Measurements from ENCODE around the gene LMNA.

Gene LMNA

GRCh38 chr1:156149374-156150332, 35.1 kb downstream of the LMNA start:
- TF ChIP-seq TCF12 (IDR thresholded peaks at IDR 0.05; ENCODE audit: low read depth) (no peak), REST (IDR thresholded peaks at IDR 0.05; ENCODE audit: low read depth) (no peak), TAF1 (IDR thresholded peaks at IDR 0.05; ENCODE audit: low read depth) (no peak)
- TF ChIP-seq, protein P1, sequence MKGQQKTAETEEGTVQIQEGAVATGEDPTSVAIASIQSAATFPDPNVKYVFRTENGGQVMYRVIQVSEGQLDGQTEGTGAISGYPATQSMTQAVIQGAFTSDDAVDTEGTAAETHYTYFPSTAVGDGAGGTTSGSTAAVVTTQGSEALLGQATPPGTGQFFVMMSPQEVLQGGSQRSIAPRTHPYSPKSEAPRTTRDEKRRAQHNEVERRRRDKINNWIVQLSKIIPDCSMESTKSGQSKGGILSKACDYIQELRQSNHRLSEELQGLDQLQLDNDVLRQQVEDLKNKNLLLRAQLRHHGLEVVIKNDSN (IDR thresholded peaks at IDR 0.05): no peak

GRCh38 chr1:156150333-156151011, 36.0 kb downstream of the LMNA start:
- TF ChIP-seq CEBPB (IDR thresholded peaks at IDR 0.05) (no peak), NFIC (IDR thresholded peaks at IDR 0.05) (no peak), REST (IDR thresholded peaks at IDR 0.05; ENCODE audit: low read depth) (no peak)

DNA sequence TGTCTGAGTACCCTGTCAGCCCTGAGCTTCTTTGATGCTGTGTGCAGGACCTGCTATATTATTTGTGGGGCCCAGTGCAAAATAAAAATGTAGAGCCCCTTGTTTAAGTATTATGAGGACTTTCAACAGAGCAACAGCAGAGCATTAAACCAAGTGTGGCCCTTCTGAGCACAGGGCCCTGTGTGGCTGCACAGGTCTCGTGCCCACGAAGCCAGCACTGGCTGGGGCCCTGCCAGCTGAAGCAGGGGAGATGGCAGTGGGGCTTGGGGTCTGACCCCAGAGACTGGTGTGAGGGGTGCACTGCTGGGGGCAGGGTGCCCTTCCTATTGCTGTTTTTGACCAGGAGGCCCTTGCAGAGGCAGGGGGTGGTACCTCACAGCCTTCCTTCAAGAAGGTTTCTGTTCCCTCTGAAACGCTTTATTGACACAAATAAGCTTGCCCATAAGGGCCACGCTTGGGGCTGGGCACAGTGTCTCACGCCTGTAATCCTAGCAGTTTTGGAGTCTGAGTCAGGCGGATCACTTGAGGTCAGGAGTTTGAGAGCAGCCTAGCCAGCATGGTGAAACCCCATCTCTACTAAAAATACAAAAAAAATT, 36.7 kb downstream of the LMNA start:
- TF ChIP-seq ZBTB7A (IDR thresholded peaks at IDR 0.05; ENCODE audit: low read depth) (no peak), TEAD4 (IDR thresholded peaks at IDR 0.05) (no peak), YY1 (IDR thresholded peaks at IDR 0.05; ENCODE audit: low read depth) (no peak), EGR1 (IDR thresholded peaks at IDR 0.05) (no peak), RAD21 (IDR thresholded peaks at IDR 0.05; ENCODE audit: low read depth) (no peak), TCF12 (IDR thresholded peaks at IDR 0.05; ENCODE audit: low read depth) (no peak), TAF1 (IDR thresholded peaks at IDR 0.05; ENCODE audit: low read depth) (no peak)
- TF ChIP-seq, protein P2, sequence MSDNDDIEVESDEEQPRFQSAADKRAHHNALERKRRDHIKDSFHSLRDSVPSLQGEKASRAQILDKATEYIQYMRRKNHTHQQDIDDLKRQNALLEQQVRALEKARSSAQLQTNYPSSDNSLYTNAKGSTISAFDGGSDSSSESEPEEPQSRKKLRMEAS (IDR thresholded peaks at IDR 0.05): no peak

- TF ChIP-seq EP300 (IDR thresholded peaks at IDR 0.05; ENCODE audit: borderline replicate concordance) (peak; percentile 84), TEAD4 (IDR thresholded peaks at IDR 0.05) (peak; percentile 89), NFIC (IDR thresholded peaks at IDR 0.05) (peak; percentile 96), FOXM1 (IDR thresholded peaks at IDR 0.05; ENCODE audit: borderline replicate concordance, low read depth) (peak; percentile 50; the same call in 1 of the 2 replicates), REST (IDR thresholded peaks at IDR 0.05; ENCODE audit: low read depth) (peak; percentile 24; the same call in 1 of the 2 replicates), ZBTB7A (IDR thresholded peaks at IDR 0.05; ENCODE audit: low read depth) (no peak), CEBPB (IDR thresholded peaks at IDR 0.05) (peak; percentile 42; the same call in 1 of the 2 replicates), YY1 (IDR thresholded peaks at IDR 0.05; ENCODE audit: low read depth) (no peak; the same call in 1 of the 2 replicates), RAD21 (IDR thresholded peaks at IDR 0.05; ENCODE audit: low read depth) (peak; percentile 30), TCF12 (IDR thresholded peaks at IDR 0.05; ENCODE audit: low read depth) (peak; percentile 95), CREB1 (IDR thresholded peaks at IDR 0.05; ENCODE audit: low read depth) (no peak), TAF1 (IDR thresholded peaks at IDR 0.05; ENCODE audit: low read depth) (no peak), EGR1 (IDR thresholded peaks at IDR 0.05) (no peak)
- TF ChIP-seq, protein P1 (IDR thresholded peaks at IDR 0.05): peak; percentile 88
- TF ChIP-seq, protein P2 (IDR thresholded peaks at IDR 0.05): peak; percentile 69
Measured at GRCh38 chr1:156152628-156153027, 38.1 kb downstream of the LMNA start.

Data from Ishikawa (cell line).